GM18498 (cell line): ENCODE data around the gene NSMCE3.
"Not testable (repeated sequence)": the region's sequence is repeated elsewhere in the genome, so short reads cannot be mapped to it uniquely, and the experiment has no call there.

ENCODE experiments used
- ATAC-seq: cut with Tn5 transposase; IDR thresholded peaks from one replicate; pipeline ENCODE4 v1.9.1; 2021; ENCODE audit warnings: mild to moderate bottlenecking, moderate library complexity; ENCODE audit not compliant: unreplicated experiment

Gene NSMCE3

DNA sequence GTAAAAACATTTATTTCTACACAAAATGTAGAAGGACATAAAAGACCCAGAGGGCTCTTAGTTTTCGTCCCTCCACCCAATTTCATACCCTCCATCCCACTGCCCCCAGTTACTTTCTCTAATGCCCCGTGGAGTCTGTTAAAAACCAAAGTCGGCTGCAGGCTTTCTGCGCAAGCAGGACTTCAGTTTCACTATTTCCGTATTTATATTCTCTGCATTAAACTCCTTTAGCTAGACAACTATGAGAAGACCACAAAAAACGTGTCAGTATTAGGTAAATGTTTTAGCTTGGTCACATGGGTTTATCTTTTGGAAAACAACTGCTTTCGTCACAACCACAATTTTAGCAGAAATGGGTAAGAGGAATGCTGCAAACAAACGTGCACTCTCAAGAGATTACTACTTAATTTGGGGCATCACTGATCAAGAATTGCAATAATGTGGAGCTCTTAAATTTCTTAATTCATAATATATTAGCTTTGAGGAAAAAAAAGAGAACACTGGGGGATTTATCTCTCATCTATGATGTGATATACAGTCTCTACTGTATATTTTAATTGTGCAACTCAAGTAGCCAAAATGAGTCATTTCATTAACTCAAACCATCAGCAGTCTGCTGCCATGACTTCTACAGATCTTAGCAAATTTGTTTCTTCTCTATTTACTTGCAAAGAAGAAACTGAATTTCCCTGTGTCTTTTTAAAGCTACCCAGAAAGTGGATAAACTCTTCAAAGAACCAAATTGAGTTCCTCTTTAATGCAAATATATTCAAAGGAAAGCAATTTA is 740 bp upstream of the NSMCE3 start:
- ATAC-seq, result peak; percentile 26

DNA sequence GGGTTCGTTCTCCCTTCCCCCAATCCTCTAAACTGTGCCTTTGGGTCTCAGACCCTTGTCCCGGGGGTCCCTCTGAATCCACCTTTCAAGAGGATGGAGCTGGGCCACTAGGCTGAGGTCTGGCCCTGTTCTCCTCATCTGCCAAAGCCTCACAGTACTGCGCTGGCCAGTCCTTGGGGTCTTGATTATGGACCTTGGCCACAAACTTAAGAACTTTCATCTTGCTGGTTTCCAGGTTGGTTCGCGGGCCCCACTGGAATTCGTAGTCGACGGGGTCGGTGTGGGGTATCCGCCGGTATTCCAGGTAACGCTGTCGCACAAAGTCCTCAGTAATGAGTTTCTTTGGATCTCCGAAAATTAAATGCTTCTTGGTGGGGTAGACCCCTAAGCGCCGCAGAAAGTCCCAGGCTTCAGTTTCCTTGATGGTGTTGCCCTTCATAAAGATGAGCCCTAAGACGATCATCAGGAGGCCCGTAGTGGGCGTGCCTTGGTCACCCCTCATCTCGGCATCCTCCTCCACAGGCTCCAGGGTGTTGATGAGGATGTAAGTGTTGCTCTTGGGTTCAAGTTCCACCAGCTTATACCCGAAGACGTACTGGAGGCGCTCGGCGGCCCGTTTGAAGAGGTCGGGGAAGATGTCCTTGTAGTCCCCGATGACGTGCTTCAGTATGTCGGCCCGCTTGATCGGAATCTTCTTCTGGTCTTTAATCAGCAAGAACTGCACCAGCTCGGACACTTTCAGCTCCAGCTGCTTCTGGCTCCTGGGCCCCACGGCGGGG is 727 bp downstream of the NSMCE3 start:
- ATAC-seq, result peak; percentile 33

DNA sequence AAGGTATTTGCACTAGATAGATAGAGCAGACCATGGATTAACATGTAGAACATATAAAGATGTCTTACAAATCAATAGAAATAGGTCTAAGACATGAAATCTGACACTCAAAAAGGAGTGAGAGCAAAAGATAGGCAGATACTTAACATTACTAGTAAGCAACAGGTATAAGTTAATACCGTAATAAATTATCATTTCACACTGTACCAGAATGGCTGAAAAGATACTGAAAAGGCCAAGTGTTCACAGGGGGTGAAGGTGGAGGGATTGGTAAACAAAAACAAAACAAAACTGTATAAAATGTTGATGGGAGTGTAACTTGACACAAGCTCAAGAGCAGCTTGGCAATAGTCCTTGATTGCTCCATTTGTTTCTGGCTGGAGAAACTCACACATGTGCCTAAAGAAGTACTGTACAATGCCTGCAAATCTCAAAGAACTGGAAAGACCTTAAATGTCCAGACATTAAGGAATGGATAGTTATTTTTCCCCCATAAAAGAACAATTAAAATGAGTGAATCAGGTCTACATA is 3.5 kb downstream of the NSMCE3 start:
- ATAC-seq, result no peak

DNA sequence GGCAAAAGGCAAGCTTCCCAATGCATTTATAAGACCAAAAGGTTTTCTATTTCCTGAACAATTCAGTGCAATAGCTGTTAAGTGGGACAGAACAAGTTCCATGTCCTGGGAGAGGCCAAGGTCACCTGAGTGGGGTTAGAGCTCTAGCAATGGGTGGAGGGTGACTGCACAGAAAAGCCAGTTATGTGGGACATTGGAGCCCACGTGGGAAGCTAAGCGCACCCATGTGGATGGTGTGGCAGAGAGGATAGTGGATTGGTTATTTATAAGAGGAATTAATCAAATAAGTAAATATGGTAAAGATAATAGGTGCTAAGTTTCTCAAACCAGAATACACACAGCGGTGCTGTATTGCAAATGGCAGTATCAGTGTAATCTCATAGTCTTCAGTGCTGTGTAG is 6.3 kb downstream of the NSMCE3 start:
- no peak for ATAC-seq

DNA sequence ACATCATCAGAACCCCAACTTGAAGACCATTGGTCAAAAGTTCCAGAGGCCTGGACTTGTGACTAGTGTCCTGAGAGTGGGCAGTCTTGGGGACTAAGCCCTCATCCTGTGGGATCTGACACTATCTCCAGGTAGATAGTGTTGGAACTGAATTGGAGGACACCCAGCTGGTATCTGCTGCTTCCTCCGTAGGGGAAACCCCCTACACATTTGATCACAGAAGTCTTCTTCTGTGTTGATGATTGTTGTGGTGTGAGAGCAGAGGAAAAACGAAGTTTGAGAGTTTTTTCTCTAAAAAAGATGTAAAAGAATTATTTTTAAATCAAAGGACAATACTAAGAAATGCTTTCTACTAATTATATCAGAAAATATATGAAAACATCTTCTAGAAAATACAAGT is 6.9 kb downstream of the NSMCE3 start:
- no peak for ATAC-seq

DNA sequence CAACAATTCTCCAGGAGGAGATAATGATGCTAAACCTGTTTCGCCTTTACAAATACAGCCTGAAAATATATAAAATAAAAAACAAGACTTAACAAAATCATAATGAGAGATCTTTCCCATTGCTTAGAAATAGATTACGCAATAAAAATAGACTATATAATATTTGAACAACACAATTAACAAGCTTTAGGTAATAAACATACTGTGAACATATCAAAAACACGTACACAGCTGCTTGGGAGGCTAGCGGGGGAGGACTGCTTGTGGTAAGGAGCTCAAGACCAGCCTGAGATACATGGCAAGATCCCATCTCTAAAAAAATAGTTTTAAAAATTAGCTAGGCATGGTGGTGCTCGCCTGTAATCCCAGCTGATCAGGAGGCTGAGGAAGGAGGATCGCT is 8.7 kb downstream of the NSMCE3 start:
- no peak for ATAC-seq

DNA sequence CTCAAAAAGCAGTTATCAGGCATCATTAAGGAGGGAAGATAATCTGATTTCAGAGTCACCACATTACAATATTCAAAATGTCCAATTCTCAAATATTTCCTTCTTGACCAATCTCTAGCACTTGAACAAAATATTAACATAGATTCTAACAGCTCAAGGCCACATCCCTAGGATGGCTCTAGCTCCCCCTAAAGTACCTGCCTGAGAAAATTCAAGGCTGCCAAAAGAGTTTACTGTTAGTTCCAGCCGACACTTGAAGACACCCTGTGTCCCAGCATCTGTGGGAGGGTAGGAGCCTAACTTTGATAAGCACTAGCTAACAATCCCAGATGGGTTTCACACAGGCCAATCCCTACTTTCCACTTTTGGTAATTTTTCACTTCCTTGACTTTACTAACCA is 10.4 kb downstream of the NSMCE3 start:
- no peak for ATAC-seq

DNA sequence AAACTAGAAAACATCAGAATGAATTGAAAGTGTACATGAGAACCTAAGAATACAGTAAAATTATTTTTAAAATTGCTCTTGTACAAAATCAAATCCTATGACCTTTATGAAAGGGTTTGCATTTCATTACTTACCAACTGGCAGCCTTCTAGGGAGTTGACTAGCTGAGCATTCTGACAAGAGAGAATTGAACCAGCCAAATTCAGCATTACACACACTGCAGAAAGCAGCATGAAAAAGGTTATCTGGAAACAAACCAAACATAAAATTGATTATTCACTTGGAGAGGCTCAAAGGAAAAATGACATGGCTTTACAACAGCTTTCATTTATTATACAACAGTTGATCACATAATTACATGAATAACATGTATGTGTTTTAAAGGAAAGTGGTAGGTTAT is 17.4 kb downstream of the NSMCE3 start:
- ATAC-seq, result no peak

DNA sequence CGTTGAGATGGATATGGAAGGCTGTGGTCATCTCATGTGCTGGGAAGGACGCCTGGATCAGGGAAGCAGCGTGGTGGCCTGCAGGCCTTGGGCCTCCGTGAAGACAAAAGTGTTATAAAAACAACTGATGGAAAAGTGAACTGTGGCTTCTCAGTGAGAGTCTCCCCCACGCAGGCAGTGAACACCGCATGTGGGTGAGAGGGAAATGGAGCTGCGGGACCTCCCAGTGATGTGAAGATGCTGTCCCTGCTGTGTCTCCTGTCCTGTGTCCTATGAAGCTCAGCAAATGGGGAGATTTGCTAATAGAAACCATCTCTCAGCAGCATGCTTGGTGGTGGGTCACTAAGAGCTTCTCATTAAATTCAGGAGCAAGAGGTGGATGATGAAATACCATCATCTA is 25.1 kb downstream of the NSMCE3 start:
- ATAC-seq, result no peak

DNA sequence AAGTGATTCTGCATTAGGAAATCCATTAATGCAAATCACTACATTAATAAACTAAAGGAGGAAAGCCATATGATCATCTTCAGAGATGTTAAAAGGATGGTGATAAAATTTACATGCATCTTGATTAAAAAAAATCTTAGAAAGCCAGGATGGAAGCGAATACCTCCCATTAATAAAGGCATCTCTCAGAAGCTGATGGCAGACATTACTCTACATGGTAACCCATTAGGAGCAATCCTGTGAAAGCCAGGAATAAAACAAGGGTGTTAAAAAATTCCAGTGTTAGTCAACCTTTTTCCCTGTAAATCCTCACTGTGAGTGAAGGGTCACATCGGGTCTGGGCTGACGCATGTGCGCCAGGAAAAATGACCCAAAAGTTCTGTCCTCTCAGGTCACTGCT is 25.5 kb downstream of the NSMCE3 start:
- ATAC-seq, result no peak

DNA sequence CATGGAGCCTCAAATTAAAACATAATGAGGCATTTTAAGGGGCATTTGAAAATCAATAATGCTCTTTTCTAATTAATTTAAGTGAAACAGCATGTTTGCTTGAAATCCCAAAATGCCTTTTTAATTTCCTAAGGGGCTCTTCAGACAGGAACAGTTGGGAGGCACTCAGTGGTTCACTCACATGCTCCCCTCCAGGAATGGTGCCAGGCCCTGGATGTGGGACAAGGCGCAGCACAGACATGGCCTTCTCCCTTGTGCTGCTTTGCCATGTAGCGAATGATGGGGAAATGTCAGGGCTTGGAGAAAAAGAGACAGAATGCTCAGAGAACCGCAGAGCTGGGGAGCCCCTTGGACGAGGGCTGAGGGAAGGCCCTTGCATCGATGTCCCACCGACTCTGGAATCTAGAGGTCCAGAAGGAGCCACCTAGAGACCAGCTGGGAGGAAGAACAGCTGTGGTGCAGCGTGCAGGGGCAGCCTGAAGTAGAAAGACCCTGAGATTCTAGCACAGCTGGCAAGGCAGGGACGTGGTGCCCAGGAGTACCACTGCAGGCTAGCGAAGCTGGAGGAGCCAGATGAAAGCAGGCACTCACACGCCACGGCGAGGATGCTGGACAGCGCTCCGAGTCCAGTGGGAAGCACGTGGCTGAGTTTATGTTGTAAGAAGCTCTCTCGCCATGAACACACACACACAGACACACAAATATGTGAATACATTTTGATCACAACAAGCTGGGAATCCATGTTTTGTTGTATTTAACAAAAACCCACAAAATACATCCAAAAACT is 27.0 kb downstream of the NSMCE3 start:
- no peak for ATAC-seq

DNA sequence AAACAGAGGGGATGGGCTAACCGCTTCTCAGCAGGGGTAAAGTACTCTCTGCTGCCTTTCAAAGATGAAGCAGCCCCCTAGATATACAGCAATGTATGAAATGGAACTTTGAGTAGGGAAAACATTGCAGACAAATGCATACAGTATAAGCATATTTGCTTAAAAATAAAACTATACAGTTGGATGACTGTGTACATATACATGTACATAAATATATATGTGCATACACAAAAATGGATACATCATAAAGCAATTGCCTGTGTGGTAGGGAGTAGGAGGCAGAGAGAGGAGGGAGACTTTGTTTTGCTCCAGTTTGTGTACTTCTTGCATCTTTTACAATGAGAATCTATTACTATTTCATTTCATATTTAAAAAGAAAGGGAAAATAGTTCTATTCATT is 28.4 kb downstream of the NSMCE3 start:
- no peak for ATAC-seq

DNA sequence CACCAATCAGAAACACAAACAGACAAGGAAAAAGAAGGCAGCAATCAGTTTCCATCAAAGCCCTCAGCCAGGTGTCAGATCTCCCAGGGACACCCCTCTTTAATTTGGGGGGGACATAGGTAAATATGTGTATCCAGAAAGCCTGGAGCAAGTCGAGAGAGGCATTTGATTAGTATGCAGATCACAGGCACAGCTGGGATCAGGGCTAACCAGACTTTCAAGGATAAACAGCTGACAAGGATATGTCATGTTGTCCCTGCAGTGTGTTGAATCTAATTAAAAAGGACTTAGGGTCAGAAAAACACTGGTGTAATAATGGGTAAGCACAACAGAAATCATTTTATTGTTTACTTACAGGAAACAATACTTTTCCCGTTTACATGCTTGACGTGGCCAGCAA is 30.2 kb downstream of the NSMCE3 start:
- ATAC-seq, result no peak

DNA sequence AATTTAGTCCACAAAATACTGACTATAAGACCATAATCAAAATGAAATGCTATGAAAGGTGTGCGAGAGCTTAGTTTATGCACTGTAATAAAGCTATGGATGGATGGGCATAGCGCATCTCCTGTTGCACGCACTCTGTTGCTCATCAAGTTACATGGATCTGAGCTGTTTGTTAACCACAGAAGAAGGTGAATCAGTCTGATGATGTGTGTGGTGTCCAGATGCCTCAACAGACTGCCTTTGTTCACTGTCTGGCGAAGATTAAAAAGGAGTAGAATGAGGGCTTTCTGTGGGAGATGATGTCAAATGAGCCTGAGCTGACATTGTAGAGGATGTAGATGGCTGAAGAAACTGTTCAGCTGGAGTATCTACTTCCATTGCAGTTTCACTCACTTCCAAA is 36.1 kb downstream of the NSMCE3 start:
- no peak for ATAC-seq

DNA sequence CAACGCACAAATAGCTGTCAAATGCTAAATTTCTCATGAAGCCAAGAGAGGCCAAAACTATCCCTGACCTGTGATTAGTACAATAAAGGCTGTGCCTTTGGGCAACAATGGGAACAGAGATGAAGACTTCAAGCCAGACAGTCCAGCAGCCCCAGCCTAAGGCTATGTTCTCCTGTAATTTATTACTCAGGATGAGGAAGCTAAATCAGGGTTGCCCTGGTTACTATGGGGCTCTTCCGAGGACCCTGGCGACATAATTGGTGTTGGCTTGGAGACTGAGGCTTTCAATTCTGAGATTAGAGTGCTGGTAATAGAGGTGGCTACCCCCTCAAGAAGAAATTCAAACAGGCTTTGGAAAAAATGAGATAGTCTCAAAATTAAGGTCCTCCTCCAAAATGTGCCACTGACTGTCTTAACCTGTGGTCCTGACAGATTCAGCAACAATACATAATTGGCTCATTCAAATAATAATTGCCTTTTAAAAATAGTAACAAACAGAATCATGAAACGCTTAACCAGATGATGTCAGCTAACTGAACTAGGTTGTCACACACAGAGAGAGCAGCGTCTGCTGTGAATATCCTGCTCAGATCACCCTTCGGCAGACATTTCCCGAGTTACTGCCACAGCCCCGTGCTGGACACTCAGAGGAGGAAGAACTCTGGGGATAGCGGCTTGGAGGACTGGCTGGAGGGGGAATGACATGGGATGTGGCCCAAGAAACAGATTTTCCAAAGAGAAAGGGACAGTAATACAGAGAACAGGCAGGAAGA is 43.0 kb downstream of the NSMCE3 start:
- no peak for ATAC-seq

DNA sequence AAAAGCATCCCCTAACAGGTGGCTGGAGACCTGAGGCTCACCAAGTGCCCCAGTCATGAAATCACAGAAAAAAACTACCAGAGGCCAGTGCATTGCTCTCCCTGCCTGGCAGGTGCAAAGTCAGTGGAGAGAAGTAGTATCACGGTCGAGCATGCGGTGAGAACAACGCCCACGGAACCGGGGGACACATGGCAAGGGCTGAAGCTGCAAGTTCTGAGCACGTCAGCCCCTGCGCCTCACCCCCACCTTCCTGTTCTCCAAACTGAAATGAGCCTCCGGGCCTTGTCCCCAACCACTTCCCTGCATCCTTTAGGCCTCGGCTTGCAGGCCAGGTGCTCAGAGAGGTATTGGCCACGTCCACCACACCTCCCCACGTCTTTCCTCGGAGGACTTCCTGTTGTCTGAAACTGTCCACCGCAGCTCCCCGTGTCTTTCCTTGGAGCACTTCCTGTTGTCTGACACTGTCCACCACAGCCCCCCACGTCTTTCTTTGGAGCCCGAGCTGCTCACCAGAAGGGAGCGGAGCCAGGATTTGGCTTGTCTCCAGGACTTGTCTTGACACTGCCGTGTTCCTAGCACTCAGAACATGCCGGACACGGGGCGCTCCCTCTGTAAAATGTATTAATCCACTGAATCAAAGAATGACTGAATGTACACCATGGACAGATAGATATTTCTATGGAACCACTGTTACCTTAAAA is 43.9 kb downstream of the NSMCE3 start:
- no peak for ATAC-seq

DNA sequence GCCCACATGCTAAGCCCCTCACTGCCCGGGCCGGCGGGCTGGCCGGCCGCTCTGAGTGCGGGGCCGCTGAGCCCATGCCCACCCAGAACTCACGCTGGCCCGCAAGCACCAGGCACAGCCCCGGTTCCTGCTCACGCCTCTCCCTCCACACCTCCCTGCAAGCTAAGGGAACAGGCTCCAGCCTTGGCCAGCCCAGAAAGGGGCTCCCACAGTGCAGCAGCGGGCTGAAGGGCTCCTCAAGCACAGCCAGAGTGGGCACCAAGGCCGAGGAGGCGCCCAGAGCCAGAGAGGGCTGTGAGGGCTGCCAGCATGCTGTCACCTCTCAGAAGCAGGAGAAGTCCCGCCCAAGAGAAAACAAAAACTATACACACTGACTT is 44.6 kb downstream of the NSMCE3 start:
- ATAC-seq, result not testable (repeated sequence)

DNA sequence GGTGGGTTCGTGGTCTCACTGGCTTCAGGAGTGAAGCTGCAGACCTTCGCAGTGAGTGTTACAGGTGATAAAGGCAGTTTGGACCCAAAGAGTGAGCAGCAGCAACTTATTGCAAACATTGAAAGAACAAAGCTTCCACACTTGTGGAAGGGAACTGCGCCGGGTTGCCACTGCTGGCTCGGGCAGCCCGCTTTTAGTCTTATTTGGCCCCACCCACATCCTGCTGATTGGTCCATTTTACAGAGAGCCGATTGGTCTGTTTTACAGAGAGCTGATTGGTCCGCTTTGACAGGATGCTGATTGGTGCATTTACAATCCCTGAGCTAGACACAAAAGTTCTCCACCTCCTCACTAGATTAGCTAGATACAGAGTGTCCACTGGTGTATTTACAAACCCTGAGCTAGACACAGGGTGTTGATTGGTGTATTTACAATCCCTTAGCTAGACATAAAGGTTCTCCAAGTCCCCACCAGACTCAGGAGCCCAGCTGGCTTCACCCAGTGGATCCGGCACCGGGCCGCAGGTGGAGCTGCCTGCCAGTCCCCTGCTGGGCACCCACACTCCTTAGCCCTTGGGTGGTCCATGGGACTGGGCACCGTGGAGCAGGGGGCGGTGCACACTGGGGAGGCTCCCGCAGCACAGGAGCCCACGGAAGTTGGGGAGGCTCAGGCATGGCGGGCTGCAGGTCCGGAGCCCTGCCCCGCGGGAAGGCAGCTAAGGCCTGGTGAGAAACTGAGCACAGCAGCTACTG is 45.2 kb downstream of the NSMCE3 start:
- not testable (repeated sequence) for ATAC-seq

DNA sequence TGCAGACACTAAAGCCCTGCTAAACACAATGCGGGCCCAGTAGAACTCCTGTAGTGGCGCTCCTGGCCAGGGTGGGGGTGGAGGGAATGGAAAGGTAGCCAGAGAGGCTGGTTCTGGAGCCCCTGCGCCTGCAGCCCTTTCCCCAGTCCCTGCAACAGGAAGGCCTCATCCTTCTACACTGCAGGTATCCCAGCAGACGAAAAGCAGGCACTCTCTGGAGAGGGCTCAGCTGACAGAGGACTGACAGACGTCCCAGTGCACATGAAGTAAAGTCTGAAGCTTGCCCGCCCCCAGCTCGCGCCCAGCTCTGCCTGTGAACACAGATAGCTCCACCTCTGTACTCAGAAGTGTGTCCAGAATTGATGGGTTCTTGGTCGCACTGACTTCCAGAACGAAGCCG is 46.0 kb downstream of the NSMCE3 start:
- ATAC-seq, result no peak
